Breast epithelium (tissue), 3 donors: ENCODE data around the gene SEPTIN11.

Experiments used
- CTCF ChIP-seq, 3 donors: fragments of 450-650 bp; IDR thresholded peaks; one replicate each; pipeline ENCODE4 v1.5.1; 2016 to 2017; ENCODE audit warnings: antibody characterized with exemption in 3 of 3, mild to moderate bottlenecking in 3 of 3, moderate library complexity in 3 of 3
- POLR2A ChIP-seq: fragments of 450-650 bp; IDR thresholded peaks from one replicate; pipeline ENCODE4 v1.6.1; 2016; ENCODE audit warnings: antibody characterized with exemption, mild to moderate bottlenecking, moderate library complexity
- POLR2AphosphoS5 ChIP-seq, 3 donors: sonication (generic); formaldehyde crosslinking; IDR thresholded peaks; one replicate each; pipeline ENCODE4 v1.6.1; 2017; ENCODE audit warnings: antibody characterized with exemption in 3 of 3

- TF ChIP-seq POLR2A: no peak
- TF ChIP-seq CTCF (IDR thresholded peaks at IDR 0.05): no peak
- no peak for TF ChIP-seq POLR2AphosphoS5 (IDR thresholded peaks at IDR 0.05)
Measured at GRCh38 chr4:76948443-76949275, 893 bp upstream of the SEPTIN11 start.
